Measurements from ENCODE around the gene CSH1.

The CSH1 gene

DNA sequence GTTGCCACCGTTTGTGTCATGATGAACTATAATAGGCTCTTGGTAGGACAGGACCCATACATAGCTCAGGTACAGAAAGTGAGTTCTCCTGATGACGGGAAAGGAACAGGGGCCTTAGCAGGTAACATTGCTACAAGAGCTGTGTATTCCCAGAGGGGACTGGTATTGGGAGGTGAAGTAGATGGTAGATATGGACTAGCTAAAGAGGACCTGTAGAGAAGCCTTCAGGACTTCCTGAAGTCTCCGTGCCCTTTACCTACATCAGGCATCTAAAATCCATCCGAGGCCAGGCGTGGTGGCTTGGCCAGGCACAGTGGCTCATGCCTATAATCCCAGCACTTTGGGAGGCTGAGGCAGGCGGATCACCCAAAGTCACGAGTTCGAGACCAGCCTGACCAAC is 41.2 kb downstream of the CSH1 start:
- FAIRE-seq: no peak

DNA sequence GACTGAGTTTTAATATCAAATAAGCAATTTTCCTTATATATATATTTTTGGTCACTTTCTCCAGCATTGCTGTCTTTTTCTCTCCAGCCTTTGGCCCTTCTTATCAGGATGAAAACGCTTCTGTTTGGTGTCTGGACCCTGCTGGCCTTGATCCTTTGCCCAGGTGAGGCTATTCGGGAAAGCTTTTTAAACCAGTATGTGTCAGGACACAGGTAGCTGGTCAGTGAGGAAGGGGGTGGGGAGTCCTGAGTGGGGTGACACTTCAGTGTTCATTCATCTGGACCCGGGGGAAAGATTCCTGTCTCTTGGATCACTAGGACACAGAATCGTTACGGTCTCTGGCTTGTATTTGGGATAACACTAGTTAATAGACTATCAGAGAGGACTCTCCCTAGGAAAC is 41.7 kb downstream of the CSH1 start:
- FAIRE-seq: no peak

GRCh38 chr17:63853260-63853659 is 43.1 kb downstream of the CSH1 start:
- no peak for FAIRE-seq

GRCh38 chr17:63850401-63850800 is 46.0 kb downstream of the CSH1 start:
- no peak for FAIRE-seq

GRCh38 chr17:63848834-63849689 is 47.3 kb downstream of the CSH1 start:
- FAIRE-seq: no peak

- FAIRE-seq: no peak
Observed at GRCh38 chr17:63847525-63848249, 48.7 kb downstream of the CSH1 start.

GRCh38 chr17:63845509-63845908 is 50.9 kb downstream of the CSH1 start:
- FAIRE-seq: no peak
